NT2/D1 (cell line): Measurements from ENCODE around the gene HIRA.

Experiments used
- YY1 ChIP-seq: IDR thresholded peaks from 2 replicates; pipeline ENCODE4 v1.6.1; 2011; ENCODE audit not compliant: insufficient read length, insufficient read depth
- ZNF274 ChIP-seq: IDR thresholded peaks from 2 replicates; pipeline ENCODE4 v1.6.1; 2011; ENCODE audit warnings: mild to moderate bottlenecking, low read depth, low read length

DNA sequence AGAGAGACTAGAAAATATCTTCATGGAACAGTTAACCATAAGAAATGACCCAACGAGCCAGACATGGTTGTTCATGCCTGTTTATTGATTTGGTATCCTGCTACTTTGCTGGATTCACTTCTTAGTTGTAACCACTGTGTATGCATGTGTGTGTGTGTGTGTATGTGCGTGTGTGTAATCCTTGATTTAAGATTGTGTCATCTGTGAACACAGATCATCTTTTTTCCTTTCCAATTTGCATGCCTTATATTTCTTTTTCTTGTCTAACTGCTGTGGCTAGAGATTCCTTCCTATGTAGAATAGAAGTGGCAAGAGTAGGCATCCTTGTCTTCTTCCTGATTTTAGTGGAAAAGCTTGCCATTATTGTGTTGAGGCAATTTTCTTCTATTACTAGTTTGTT is 123.7 kb downstream of the HIRA start:
- TF ChIP-seq ZNF274 (no peak), YY1 (no peak)
